HG03139 (cell line): ENCODE measurements around the gene CPNE6.

Experiments used
- ATAC-seq: cut with Tn5 transposase; IDR thresholded peaks from one replicate; pipeline ENCODE4 v1.9.1; 2021; ENCODE audit not compliant: unreplicated experiment

The CPNE6 gene

DNA sequence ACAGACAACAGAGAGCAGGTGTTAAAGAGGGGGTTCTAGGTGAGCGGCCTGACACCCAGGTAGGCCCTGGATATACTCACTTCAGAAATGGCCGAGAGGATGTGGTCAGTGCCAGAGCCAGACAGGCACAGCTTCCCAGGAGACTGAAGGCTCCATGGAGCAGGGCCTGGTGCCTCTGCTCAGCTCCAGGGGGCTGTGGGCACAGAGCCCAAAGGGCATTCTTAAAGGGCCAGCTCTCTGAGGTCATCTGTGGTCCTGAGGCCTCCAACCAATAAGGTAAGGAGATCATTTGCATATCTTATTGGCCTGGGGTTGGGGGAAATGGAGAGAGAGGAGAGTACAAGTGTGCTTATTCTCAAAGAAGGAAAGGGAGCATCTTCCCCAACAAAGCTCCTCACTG, 13.1 kb downstream of the CPNE6 start:
- no peak for ATAC-seq

DNA sequence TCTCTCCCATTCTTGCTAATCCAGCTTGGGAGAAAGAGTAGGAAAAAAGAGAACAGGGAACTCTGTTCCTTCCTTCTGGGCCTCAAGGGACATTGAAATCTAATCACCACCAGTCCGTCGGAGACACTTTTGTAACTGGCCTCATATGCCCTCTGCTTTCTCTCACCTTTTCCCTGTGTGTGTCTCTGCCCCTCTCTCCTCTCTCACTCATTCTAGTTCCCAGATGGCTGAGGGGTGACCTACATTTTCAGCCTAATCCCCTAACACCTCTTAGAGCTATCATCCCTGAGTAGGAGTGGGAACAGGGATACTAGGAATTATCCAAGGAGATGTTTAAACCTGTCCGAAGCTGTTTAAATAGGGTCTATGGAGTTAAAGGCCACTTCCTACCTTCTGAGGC, 13.9 kb downstream of the CPNE6 start:
- ATAC-seq = no peak

DNA sequence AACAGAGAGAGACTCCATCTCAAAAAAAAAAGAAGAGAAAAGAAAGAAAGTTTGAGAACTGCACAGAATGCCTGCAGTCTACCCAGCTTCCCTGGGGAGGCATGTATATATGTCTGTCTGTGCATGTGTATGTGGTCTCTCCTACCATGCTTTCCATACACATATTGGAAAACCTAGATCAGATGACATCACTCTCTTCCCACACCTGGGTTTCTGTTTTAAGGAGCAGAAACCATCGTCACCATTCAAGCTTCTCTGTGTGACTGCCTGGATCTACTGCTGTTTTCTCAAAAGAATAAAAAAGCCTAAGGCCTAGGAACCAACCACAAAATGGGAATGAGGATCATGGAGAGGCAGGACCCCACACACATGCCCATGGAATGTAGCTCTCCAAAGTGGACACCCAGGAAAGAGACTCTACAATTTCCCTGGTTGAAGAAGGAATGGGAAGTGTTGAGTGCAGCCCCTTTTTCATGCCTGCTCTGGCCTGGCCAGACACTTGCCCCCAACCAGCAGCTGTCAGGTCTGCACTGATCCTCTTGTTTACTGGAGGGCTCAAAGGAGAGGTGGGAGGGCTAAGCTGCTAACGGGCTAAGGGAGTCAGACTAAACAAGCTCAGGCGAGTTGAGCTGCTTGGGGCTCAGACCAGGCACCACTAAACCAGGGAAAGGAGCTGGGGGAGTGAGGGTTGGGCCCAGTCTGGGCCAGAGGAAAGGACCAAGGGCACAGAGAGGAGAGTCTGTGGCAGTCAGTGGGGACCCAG, 15.0 kb downstream of the CPNE6 start:
- no peak for ATAC-seq

DNA sequence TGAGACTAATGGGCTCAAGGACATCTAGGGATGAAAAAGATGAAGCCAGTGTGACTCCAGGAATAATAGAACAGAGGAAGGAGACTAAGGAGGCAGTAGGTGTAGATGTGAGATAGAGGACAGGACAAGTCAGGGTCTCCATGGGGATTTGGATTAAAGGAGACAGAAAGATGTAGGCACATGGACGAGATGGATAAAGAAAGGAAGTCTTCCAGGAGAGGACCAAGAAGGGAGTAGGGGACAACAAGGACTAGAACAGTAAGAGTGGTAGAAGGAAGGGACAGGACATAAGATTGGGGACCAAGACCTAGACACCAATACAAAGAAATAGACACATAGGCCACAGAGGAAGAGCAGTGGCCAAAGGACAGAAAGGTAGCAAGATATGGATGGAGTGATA, 15.6 kb downstream of the CPNE6 start:
- ATAC-seq = no peak

DNA sequence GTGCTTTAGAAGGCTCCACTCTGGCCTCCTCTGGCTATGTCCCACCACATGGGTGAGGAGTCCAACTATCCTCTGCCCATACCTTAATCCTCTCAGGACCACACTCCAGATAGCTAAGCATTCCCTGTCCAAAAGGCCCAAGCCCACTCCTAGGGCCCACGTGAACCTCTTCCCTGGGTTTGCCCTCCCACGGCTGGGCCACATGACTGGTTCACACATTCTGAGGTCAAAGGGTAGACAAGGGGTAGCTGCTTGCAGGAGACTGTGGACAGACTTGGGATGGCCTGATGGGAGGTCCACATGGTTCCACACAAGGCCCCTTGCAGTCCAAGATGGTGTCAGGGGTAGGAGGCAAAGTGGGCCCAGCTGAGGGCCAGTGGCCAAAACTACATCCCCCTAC, 16.7 kb downstream of the CPNE6 start:
- ATAC-seq = no peak

DNA sequence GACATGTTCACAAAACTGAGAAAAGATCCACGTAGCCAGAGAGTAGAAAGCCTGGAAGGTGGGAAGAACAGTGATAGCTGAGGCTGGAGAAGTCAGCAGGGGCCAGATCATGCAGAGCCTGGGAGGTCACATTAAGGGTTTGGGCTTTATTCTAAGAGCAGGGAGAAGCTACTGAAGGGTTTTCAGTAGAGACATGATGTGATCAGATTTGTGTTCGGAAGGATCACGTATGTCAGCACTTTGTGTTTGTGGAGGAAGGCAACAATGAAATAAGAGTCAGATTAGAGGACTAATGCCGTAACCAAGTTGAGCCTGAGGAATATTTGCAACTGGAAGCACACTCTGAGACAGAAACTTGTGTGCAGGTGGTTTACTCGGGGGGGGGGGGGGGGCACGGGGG, 18.5 kb downstream of the CPNE6 start:
- no peak for ATAC-seq

DNA sequence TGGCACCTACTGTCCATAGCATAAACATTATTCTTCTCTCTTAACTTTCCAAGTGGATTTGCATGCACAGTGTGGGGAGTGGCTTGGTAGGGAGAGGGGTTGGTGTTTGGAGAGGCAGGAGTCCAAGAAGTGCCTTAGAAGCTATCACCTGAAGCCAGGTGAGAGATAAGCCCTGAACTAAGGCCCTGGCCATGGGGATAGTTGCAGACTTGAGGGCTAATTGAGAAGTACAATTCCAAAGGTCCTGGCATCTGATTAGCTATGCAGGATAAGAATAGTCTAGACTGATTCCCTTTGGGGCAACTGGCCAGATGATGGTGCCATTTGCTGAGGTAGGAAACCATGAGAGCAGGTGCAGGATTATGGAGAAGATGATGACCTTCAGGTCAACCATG, 20.7 kb downstream of the CPNE6 start:
- ATAC-seq = no peak

DNA sequence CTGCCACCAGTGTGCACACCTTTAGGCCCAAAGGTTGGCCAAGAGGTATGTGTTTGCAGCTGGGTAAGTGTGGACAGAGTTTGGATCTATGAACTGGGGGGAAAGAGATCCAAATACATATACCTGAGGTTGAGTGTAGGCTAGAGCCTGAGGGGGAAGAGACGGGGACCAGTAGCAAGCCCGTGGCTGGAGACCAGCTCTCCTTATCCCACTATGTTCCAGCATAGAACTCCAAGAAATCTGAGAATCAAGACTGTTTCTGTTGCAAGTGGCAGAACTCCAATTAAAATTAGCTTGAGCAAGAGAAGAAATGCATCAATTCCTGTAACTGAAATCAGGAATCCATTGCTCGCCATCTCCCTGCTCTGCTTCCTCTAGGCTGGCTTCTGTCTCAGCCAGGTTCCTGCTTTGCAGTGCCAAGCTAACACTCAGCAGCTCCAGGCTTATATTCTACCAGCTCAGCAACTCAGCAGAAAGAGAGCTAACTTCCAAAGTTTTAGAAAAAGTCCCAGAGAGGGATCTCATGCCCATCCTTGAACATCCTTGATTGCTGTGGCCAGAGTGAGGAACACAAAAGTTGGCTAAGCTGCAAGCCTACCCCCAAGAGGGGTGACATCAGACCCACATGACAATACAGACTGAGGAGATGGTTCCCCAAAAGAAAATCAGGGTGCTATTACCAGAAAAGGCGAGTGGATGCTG, 21.3 kb downstream of the CPNE6 start:
- no peak for ATAC-seq

DNA sequence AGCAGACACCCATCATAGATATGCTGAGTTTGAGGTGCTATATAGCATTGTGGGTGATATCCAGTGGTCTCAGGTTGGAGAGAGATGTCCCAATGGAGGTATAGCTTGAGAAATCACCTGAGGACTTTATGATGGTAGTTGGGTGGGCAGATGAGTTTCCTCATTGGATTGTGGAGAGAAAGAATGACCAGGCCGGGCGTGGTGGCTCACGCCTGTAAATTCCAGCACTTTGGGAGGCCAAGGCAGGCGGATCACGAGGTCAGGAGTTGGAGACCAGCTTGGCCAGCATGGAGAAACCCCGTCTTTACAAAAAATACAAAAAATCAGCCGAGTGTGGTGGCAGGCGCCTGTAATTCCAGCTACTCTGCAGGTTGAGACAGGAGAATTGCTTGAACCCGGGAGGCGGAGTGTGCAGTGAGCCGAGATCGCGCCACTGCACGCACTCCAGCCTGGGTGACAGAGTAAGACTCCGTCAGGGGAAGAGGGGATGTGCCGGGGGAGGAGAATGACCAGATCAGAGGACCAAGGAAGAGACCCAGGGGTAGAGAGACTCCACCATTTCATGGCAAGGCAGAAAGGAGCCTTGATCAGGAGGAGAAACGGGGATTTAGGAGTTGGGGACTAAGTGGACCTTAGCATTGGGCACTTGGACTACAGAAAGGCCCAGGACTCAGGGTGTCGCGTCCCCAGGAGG, 22.0 kb downstream of the CPNE6 start:
- ATAC-seq = no peak

DNA sequence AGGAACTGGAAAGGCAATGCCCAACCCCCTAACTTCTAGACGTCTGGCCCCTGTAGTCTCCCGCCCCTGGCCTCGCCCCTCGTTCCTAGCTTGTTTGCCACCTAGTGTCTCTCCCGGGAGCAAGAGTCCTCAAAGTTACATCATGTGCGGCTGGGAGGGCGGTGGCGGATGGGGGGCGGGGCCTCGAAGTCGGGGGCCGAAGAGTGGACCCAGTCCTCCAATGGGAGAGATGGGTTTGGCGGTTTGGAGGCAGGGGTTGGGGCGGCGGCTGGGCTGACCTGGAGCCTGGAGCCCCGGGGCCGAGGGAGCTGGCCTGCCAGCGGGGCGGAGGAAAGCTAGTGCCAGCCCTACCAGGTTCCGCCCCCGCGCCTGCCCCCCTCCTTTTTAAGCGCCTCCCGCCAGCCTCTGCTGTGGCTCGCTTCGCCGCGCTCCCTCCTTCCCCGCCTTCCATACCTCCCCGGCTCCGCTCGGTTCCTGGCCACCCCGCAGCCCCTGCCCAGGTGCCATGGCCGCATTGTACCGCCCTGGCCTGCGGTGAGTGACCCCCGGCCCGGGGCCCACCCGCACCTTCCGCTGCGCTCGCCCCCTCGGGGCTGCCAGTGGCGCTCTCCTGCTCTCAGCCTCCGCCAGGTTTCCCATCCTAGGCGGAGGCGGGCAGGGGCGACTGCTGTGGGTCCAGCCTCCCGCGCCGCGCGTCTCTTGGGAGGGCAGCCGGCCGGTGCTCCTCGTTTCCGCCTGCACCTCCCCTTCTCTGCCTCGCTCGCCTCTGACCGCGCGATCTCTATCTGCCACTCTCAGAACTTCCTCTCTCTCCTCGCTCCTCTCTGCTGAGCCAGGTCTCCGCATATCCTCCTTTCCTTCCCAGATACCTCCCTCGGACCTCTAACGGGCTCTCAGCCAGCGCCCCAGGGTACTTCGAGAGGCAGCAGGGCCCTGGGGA, 22.8 kb downstream of the CPNE6 start, which contains the start of gene PCK2:
Gene PCK2, plus strand, starts transcription at position 411 of the 940 bp plus-strand sequence. Its CDS starts 95 bp downstream, at position 506.
- peak; percentile 39 for ATAC-seq

DNA sequence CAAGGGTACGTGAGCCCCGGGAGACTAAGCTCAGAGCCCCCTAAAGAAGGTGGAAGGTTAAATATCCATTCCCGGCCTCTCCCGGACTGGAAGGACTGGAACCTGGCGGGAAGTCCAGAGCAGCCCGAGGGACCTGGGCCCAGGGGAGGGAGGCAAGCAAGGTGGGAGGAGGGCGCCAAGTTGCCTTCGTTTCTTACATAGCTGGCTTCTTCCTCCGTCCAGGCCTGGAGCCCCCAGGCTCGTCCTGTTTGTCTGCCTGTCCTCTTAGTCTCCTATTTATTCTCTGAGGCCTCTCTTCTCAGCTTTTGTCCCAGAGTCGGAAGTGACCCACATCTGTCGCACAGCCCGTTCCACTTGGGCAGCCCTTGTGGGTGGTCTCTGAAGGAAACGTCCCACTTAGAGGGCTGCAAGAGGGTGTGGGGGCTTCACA, 23.5 kb downstream of the CPNE6 start:
- no peak for ATAC-seq

DNA sequence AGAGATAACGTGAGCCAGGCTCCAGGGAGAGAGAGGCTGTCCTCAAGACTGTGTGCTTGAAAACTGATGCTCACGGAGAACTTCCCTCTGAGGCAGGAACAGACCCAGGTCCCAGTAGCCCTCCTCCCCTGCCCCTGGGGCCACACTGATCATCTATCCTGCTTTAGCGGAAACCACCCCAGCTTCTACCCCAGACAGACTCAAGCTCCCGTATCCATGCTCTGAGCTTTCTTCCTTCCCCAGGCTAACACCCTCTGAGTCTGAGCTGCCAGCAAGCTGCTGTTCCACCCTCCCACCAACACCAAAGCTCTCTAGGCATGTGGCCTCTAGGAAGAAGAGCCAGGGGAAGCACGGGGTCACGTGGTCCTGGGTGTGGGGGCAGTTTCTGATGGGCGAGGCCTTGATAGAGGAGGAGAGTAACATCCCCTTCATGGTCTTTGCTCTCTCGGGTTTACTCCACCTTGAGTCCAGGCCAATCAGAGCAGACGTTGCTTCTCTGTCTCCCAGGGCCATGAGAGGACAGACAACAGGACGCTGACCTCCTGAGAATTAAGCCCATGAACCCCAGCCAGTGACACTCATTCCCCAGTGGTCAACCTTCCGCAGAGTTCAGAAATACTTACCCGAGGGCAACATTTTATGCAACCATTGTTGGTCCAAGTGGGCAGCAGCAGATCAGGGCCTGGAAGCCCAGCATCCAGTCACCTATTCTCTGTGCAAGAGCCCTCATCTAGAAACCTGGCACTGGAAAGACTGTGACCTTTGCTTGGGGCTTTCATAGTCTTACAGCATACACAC, 24.1 kb downstream of the CPNE6 start:
- ATAC-seq = peak; percentile 63

DNA sequence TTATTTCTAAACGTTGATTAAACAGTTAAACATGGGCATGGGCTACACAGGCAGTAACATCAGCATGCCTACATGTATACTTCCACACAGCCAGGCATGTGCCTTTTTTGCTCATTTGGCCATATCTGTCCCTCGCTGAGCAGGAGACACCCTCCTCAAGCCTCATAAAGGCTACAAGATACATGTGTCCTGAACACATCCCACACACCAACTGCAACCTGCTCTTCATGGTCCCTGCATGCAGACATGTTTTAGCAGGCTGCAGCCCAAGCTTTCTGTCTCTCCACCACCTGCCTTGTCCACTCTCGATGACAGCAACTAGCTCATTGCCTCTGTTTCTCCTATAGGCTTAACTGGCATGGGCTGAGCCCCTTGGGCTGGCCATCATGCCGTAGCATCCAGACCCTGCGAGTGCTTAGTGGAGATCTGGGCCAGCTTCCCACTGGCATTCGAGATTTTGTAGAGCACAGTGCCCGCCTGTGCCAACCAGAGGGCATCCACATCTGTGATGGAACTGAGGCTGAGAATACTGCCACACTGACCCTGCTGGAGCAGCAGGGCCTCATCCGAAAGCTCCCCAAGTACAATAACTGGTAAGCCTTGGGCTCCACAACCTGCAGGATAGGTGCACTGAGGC, 25.3 kb downstream of the CPNE6 start:
- ATAC-seq = no peak

DNA sequence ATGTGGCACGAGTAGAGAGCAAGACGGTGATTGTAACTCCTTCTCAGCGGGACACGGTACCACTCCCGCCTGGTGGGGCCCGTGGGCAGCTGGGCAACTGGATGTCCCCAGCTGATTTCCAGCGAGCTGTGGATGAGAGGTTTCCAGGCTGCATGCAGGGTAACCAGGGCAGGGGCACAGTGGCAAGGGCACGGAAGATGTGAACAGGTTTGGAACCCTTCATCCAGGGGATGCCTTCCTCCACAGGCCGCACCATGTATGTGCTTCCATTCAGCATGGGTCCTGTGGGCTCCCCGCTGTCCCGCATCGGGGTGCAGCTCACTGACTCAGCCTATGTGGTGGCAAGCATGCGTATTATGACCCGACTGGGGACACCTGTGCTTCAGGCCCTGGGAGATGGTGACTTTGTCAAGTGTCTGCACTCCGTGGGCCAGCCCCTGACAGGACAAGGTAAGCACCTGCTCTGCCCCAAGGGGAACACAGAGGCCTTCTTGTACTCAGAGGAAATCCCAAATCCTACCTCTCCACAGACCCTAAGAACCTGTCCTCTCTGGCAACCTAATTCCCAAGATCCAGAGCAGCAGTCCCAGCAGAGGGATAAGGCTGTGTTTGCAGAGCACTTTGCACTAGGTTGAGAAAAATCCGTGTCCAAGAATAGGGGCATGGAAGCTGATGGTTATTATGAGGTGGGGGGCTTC, 27.0 kb downstream of the CPNE6 start:
- ATAC-seq = no peak

DNA sequence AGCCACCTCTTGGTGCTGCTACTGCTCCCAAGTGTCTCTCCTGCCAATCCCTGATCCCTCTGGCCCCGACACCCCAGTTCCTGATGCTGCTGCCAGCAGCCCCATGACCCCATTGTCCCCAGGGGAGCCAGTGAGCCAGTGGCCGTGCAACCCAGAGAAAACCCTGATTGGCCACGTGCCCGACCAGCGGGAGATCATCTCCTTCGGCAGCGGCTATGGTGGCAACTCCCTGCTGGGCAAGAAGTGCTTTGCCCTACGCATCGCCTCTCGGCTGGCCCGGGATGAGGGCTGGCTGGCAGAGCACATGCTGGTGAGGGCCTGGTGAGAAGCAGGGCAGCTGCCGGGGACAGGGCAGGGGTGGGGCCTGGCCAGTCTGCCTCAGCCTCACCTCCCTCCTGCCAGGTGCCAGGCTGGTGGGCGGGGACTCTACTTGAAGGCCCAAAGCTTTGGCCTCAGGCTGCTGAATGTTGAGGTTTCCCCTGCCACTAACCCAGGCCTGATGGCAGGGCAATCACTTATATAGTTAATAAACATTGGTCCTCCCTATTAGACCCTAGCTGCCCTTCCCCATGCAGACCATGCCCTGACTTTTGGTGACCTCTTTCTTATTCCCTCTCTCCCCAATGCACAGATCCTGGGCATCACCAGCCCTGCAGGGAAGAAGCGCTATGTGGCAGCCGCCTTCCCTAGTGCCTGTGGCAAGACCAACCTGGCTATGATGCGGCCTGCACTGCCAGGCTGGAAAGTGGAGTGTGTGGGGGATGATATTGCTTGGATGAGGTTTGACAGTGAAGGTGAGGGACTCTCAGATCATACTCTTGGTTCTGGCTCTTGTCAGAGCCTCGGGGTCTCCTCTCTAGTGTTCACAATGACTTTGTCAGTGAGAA, 27.8 kb downstream of the CPNE6 start:
- no peak for ATAC-seq

DNA sequence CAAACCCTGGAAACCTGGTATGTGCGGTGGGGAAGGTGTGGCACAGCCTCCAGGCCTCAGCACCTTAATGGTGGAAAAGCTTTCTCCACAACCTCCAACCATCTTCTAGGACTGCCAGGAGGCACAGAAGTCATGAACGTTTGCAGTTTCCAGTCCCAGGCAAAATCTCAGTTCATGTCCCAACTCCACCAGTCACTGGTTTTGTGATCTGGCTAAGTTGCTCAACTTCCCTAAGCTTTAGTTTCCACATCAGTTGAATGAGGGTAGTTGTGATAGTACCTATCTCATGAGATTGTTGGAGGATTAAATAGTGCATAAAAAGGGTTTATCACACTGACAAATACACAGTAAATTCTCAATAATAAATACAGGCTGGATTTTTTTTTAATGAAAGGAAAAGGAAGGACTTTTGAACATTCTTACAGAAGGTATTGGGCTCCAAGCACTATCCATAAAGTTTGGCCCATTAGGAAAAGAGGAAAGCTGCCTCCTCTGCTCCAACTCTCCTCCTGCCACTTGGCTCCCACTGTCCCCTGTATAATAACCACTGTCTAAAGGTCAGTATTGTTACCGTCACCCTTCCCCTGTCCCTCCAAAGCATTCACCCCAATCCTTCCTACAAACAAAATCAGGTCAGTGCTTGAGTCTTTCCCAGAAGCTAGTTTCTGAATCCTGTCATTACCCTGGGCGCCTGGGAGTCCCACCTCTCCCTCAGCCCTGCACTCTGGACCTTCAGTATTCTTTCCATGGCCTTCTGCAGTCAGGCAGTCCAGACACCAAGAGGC, 29.0 kb downstream of the CPNE6 start:
- no peak for ATAC-seq

DNA sequence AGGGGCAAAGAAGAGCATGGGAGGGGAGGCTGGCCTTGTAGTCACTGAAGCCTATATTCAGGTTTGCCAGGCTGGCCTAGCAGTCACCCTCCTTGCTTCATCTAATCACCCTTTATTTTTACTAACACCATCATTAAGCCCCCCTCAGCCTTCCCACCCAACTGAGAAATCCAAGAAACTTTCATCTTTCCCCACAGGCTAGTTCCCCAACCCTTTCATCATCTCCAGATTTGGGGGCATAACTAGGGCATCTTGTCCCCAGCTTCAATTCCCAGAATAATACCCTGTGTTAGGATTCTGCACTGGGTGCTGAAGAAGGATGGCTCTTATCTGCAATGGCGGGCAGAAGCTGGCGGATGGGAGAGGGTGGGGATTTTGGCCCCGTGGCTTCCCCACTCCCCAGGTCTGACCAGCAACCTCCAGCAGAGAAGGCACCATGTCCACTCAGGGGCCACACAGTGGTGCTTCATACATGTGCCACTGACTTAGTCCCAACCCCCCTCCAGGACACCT, 29.7 kb downstream of the CPNE6 start:
- ATAC-seq = no peak
